ENCODE results near the gene PRUNE2.
"Not testable (repeated sequence)": the region's sequence is repeated elsewhere in the genome, so short reads cannot be mapped to it uniquely, and the experiment has no call there.

GRCh38 chr9:76955406-76955805, 49.5 kb upstream of the PRUNE2 start:
- TF ChIP-seq CTCF (IDR thresholded peaks at IDR 0.05; ENCODE audit: insufficient read depth, low read length, poor library complexity, severe bottlenecking); EZH2phosphoT487 (conservative IDR thresholded peaks at IDR 0.05; ENCODE audit: low read length): not testable (repeated sequence)
